HG03064 (cell line): ENCODE results near the gene ACTMAP.

Experiments used
- ATAC-seq: cut with Tn5 transposase; IDR thresholded peaks from one replicate; pipeline ENCODE4 v1.9.1; 2021; ENCODE audit warnings: low read depth; ENCODE audit not compliant: unreplicated experiment

Gene ACTMAP

GRCh38 chr19:40702337-40703012 lies 47.8 kb downstream of the ACTMAP start:
- ATAC-seq, result no peak

- ATAC-seq, result no peak
Measured at GRCh38 chr19:40701758-40702157, 48.5 kb downstream of the ACTMAP start.

- no peak for ATAC-seq
Measured at GRCh38 chr19:40700083-40700482, 50.2 kb downstream of the ACTMAP start.

GRCh38 chr19:40697007-40697406 lies 53.3 kb downstream of the ACTMAP start:
- ATAC-seq, result no peak

GRCh38 chr19:40695881-40696280 lies 54.4 kb downstream of the ACTMAP start:
- ATAC-seq, result no peak

- ATAC-seq, result no peak
Measured at GRCh38 chr19:40693896-40694295, 56.4 kb downstream of the ACTMAP start.

- no peak for ATAC-seq
Measured at GRCh38 chr19:40693150-40693788, 57.0 kb downstream of the ACTMAP start.

GRCh38 chr19:40692212-40692551 lies 58.1 kb downstream of the ACTMAP start:
- ATAC-seq, result no peak

GRCh38 chr19:40691421-40692211 lies 58.7 kb downstream of the ACTMAP start:
- no peak for ATAC-seq
